H1 (cell line): ENCODE results near the gene NBPF1. TPM values are rescaled to one million over a fixed set of nuclear protein-coding genes. Genes with fewer than 3 reads are reported as not detected.
"Not testable (repeated sequence)": the region's sequence is repeated elsewhere in the genome, so short reads cannot be mapped to it uniquely, and the experiment has no call there.

ENCODE experiments used
- CTCF ChIA-PET: fragments of 300-600 bp; sonication (Branson Sonifier 250); formaldehyde crosslinking; loops from one replicate; lab custom pipeline; 2021; ENCODE audit not compliant: partially characterized antibody; lab: Charles Lee
- POLR2A ChIA-PET: fragments of 300-600 bp; sonication (Branson Sonifier 250); formaldehyde crosslinking; loops from one replicate; lab custom pipeline; 2021; ENCODE audit warnings: inconsistent platforms; ENCODE audit not compliant: partially characterized antibody; lab: Charles Lee
- DNase-seq, 2 experiments: peaks; one replicate each; pipeline versions ENCODE4 v3.0.0 to v3.0.0-alpha.2; 2010 to 2022; ENCODE audit warnings: low spot score in 2 of 2, low read depth in 1 of 2, mixed read lengths in 1 of 2
- FAIRE-seq: peaks from 2 replicates; lab custom pipeline; 2011; peaks lifted over from hg19 to GRCh38; lab: Jason Lieb, UNC
- H2AFZ ChIP-seq: 2 replicates; pipeline ENCODE4 v1.8.1; 2012; ENCODE audit warnings: low read length, inconsistent platforms
- H2AK5ac ChIP-seq: 2 replicates; pipeline ENCODE4 v1.6.1; 2013; ENCODE audit warnings: low read depth, low read length
- H2BK120ac ChIP-seq: replicated peaks from 2 replicates; pipeline ENCODE3; 2013; ENCODE audit warnings: low read depth, low read length, inconsistent platforms
- H2BK12ac ChIP-seq: 2 replicates; pipeline ENCODE4 v1.6.1; 2013; ENCODE audit warnings: low read depth, low read length
- H2BK15ac ChIP-seq: 2 replicates; pipeline ENCODE4 v1.6.1; 2013; ENCODE audit warnings: low read length
- H2BK20ac ChIP-seq: 2 replicates; pipeline ENCODE4 v1.6.1; 2013; ENCODE audit warnings: low read length
- H2BK5ac ChIP-seq: 2 replicates; pipeline ENCODE4 v1.6.1; 2013; ENCODE audit warnings: low read depth, low read length
- H3K14ac ChIP-seq: 2 replicates; pipeline ENCODE4 v1.6.1; 2013; ENCODE audit warnings: inconsistent platforms; ENCODE audit not compliant: insufficient read length
- H3K18ac ChIP-seq: 2 replicates; pipeline ENCODE4 v1.6.1; 2013; ENCODE audit warnings: low read length; ENCODE audit errors: extremely low read depth
- H3K23ac ChIP-seq: 2 replicates; pipeline ENCODE4 v1.6.1; 2013; ENCODE audit warnings: inconsistent platforms; ENCODE audit not compliant: insufficient read length
- H3K23me2 ChIP-seq: 2 replicates; pipeline ENCODE4 v1.6.1; 2013; ENCODE audit warnings: low read depth, low read length
- H3K27ac ChIP-seq: 2 replicates; pipeline ENCODE4 v1.6.1; 2011; ENCODE audit warnings: low read depth, low read length, inconsistent platforms
- H3K27me3 ChIP-seq, 4 experiments: replicated peaks in 1 of 4; 1 replicate in 1 of 4; 2 replicates in 3 of 4; pipeline versions ENCODE4 v1.6.1 to v1.8.1; 2011 to 2013; ENCODE audit warnings: low read length in 3 of 4, mild to moderate bottlenecking in 3 of 4, inconsistent platforms in 2 of 4, mixed read lengths in 2 of 4, moderate library complexity in 1 of 4; ENCODE audit not compliant: control insufficient read depth in 3 of 4, insufficient read depth in 3 of 4; ENCODE audit errors: extremely low read depth in 1 of 4
- H3K36me3 ChIP-seq, 4 experiments: 2 replicates each; pipeline versions ENCODE4 v1.6.1 to v1.8.1; 2011 to 2013; ENCODE audit warnings: mild to moderate bottlenecking in 4 of 4, low read length in 3 of 4, moderate library complexity in 2 of 4, control low read depth in 1 of 4, inconsistent platforms in 1 of 4; ENCODE audit not compliant: insufficient read depth in 4 of 4, control insufficient read depth in 2 of 4
- H3K4ac ChIP-seq: replicated peaks from 2 replicates; pipeline ENCODE3; 2013; ENCODE audit warnings: low read length, low read depth, mixed read lengths, inconsistent platforms; ENCODE audit not compliant: insufficient read length
- H3K4me1 ChIP-seq, 4 experiments: replicated peaks in 1 of 4; 1 replicate in 1 of 4; 2 replicates in 3 of 4; pipeline versions ENCODE4 v1.6.1 to v1.8.1; 2011 to 2013; ENCODE audit warnings: low read length in 3 of 4, inconsistent platforms in 2 of 4, mixed read lengths in 1 of 4; ENCODE audit not compliant: insufficient read depth in 4 of 4, control insufficient read depth in 3 of 4
- H3K4me2 ChIP-seq, 2 experiments: 2 replicates each; pipeline versions ENCODE4 v1.6.1 to v1.8.1; 2011 to 2013; ENCODE audit warnings: low read depth in 2 of 2, low read length in 2 of 2, control low read depth in 1 of 2, inconsistent platforms in 1 of 2, mild to moderate bottlenecking in 1 of 2; ENCODE audit not compliant: insufficient read depth in 1 of 2
- H3K4me3 ChIP-seq, 4 experiments: fragments of 200-600, 300-600 bp in 1 of 4; sonication (generic), shearing (Covaris generic), sonication (Bioruptor Twin) in 1 of 4; 2 replicates each; pipeline versions ENCODE4 v1.5.1 to v1.8.1; 2011 to 2016; ENCODE audit warnings: low read length in 4 of 4, low read depth in 3 of 4, control low read depth in 2 of 4, inconsistent platforms in 2 of 4, mild to moderate bottlenecking in 2 of 4, mixed read lengths in 1 of 4, moderate library complexity in 1 of 4; ENCODE audit not compliant: insufficient read depth in 2 of 4; ENCODE audit errors: extremely low read depth in 1 of 4
- H3K56ac ChIP-seq: replicated peaks from 2 replicates; pipeline ENCODE3; 2013; ENCODE audit warnings: low read depth, mild to moderate bottlenecking, mixed read lengths, low read length, inconsistent platforms; ENCODE audit not compliant: insufficient read length
- H3K79me1 ChIP-seq: 2 replicates; pipeline ENCODE4 v1.6.1; 2013; ENCODE audit warnings: low read depth, low read length, control low read depth
- H3K79me2 ChIP-seq, 2 experiments: 2 replicates each; pipeline versions ENCODE4 v1.6.1 to v1.8.1; 2012 to 2013; ENCODE audit warnings: low read length in 2 of 2, mild to moderate bottlenecking in 2 of 2, inconsistent platforms in 1 of 2; ENCODE audit not compliant: insufficient read depth in 2 of 2, control insufficient read depth in 1 of 2
- H3K9ac ChIP-seq, 4 experiments: replicated peaks in 1 of 4; 1 replicate in 1 of 4; 2 replicates in 3 of 4; pipeline versions ENCODE4 v1.6.1 to v1.8.1; 2011 to 2013; ENCODE audit warnings: low read depth in 3 of 4, low read length in 3 of 4, control low read depth in 2 of 4, mild to moderate bottlenecking in 2 of 4, moderate library complexity in 2 of 4, inconsistent platforms in 1 of 4; ENCODE audit errors: extremely low read depth in 1 of 4
- H3K9me3 ChIP-seq, 2 experiments: 2 replicates each; pipeline versions ENCODE4 v1.6.1 to v1.8.1; 2012 to 2013; ENCODE audit warnings: mild to moderate bottlenecking in 2 of 2, moderate library complexity in 2 of 2, control low read depth in 1 of 2, inconsistent platforms in 1 of 2, low read depth in 1 of 2, low read length in 1 of 2, mixed read lengths in 1 of 2; ENCODE audit not compliant: insufficient read depth in 2 of 2
- H4K20me1 ChIP-seq, 2 experiments: replicated peaks in 1 of 2; 2 replicates each; pipeline versions ENCODE3 to v1.8.1; 2011 to 2013; ENCODE audit warnings: inconsistent platforms in 2 of 2, low read length in 2 of 2, mild to moderate bottlenecking in 1 of 2; ENCODE audit not compliant: insufficient read depth in 2 of 2, control insufficient read depth in 1 of 2
- H4K5ac ChIP-seq: 2 replicates; pipeline ENCODE4 v1.6.1; 2013; ENCODE audit warnings: low read length, low read depth, mixed read lengths, inconsistent platforms; ENCODE audit not compliant: insufficient read length
- H4K8ac ChIP-seq: 2 replicates; pipeline ENCODE4 v1.8.0; 2013; ENCODE audit warnings: mild to moderate bottlenecking, moderate library complexity, low read length, inconsistent platforms; ENCODE audit not compliant: insufficient read depth; ENCODE audit errors: extremely low read depth
- H4K91ac ChIP-seq: replicated peaks from 2 replicates; pipeline ENCODE3; 2013; ENCODE audit warnings: low read length, mixed read lengths, inconsistent platforms; ENCODE audit not compliant: insufficient read length
- WGBS, 2 experiments: shearing (Covaris generic) in 1 of 2; methylation state at CpG; one replicate each; pipeline versions ENCODE4 v1.1.6 to v1.1.7; 2013 to 2015; ENCODE audit warnings: low lambda C conversion rate in 2 of 2, mixed read lengths in 2 of 2, inconsistent platforms in 1 of 2, low coverage in 1 of 2, missing lambda C conversion rate in 1 of 2; ENCODE audit not compliant: insufficient replicate concordance in 2 of 2, insufficient coverage in 1 of 2, insufficient read length in 1 of 2; ENCODE audit errors: extremely low coverage in 1 of 2, missing lambda C conversion rate in 1 of 2; 5-methylcytosine and 5-hydroxymethylcytosine counted together
- polyA plus RNA-seq, 7 experiments: library from polyadenylated mRNA; depleted of rRNA in 3 of 7; stranded (reverse) in 5 of 7; unstranded in 2 of 7; fragments of >200 nt in 5 of 7; fragments of 200-250 nt in 2 of 7; gene quantifications; 1 replicate in 5 of 7; 2 replicates in 1 of 7; 4 replicates in 1 of 7; pipeline versions ENCODE4 v1.2.1 to v1.2.3, GENCODE V29; 2011 to 2013; ENCODE audit warnings: missing spikeins in 2 of 7, mixed read lengths in 2 of 7
- total RNA-seq: library from RNA; stranded (reverse); fragmentation: NEBNext Ultra II Directional; extraction: Animal tissue kit (Norgen Biotek cat#: 25700); gene quantifications from 2 replicates; pipeline ENCODE4 v1.2.1, GENCODE V29; 2021

Gene NBPF1
- total and polyA plus RNA-seq, 2 of the 8 experiments (the other 6 are each of a cell fraction or from before 2014, with no cell fraction given) = 9.6 to 19.3 TPM

- H3K9me3 ChIP-seq, H2BK12ac ChIP-seq, H3K23me2 ChIP-seq, H3K56ac ChIP-seq, H2AFZ ChIP-seq, H3K79me1 ChIP-seq, H4K5ac ChIP-seq, H2BK5ac ChIP-seq, H2BK15ac ChIP-seq, H3K9ac ChIP-seq, H2AK5ac ChIP-seq, H2BK20ac ChIP-seq, H3K27ac ChIP-seq, H2BK120ac ChIP-seq, FAIRE-seq, H3K36me3 ChIP-seq, H4K20me1 ChIP-seq, H3K79me2 ChIP-seq, H3K14ac ChIP-seq, H4K91ac ChIP-seq, POLR2A ChIA-PET, H3K18ac ChIP-seq, H4K8ac ChIP-seq, H3K23ac ChIP-seq, CTCF ChIA-PET, H3K4ac ChIP-seq: not testable (repeated sequence)
- 36% methylated on average over 19 of the region's 32 CpGs; no CpG with 5 or more reads in 1 of the 2 experiments for WGBS, 2 experiments
- peaks cover 0 to 17% (median 12%) of the 10 kb centered on the region in 4 experiments; a peak in 6 of 7 replicates for H3K4me1 ChIP-seq
- peak overlapping the region; percentile 30 to 48; a peak in 3 of 4 replicates for H3K4me2 ChIP-seq
- H3K4me3 ChIP-seq = peak overlapping the region in 2 of 4 experiments; percentile 7 to 30; a peak in 1 of 8 replicates
- peaks cover 9 to 27% (median 22%) of the 10 kb centered on the region in 4 experiments; a peak in 6 of 7 replicates for H3K27me3 ChIP-seq
- peak in 1 of 2 experiments; percentile 57 for DNase-seq
Measured at GRCh38 chr1:16648250-16648649, 34.9 kb upstream of the NBPF1 start.
